ENCODE results near the gene LGALS9.
"Not testable (repeated sequence)": the region's sequence is repeated elsewhere in the genome, so short reads cannot be mapped to it uniquely, and the experiment has no call there.

LGALS9 gene

DNA sequence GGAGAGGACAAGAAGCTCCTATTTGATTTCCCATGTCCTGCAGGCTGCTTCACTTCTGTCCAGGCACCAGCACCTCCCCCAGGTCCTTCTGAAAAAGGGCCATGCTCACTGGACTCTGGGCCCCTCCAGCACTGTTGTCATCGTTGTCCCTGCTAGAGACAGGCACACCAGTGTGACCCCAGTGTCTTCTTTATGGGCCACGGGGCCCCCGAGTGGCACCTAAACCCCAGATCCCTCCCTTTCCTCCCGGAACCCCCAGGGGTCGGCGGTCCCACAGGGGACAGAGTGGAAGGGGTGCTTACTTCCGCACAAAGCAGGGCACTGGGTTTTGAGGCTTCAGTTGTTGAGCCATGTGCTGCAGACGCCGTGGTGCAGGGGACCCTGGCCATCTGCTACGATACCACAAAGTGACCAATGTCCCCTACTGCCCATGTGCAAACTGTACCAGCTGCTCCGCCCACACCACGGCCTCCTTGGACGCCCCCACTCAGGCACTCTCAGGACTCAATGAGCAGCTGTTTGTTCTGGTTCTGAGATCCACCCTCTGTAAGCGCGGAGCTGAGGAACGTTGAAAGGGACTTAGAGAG, 24.6 kb downstream of the LGALS9 start:
- not testable (repeated sequence) for DNase-seq

GRCh38 chr17:27656620-27657019, 25.6 kb downstream of the LGALS9 start:
- DNase-seq = not testable (repeated sequence)

DNA sequence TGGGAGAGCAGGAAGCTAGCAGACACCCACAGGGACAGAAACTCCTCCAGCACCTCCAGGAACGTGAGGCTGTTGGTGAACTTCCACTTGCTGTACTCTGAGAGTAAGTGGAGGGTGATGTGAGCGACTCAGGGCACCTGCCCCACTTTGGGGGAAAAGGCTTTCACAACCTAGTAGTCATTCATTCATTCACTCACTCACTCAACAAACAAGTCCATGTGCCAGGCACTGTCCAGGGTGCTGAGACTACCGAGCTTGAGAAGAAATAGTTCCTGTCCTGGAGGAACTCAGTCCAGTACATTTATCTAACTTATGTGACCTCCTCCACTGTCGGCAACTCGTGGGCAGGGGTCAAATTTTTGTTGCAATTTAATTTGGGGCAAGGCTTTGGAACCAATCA, 26.6 kb downstream of the LGALS9 start:
- DNase-seq = no peak

GRCh38 chr17:27659683-27660082, 28.7 kb downstream of the LGALS9 start:
- no peak for DNase-seq

- DNase-seq = no peak
Observed at GRCh38 chr17:27660436-27660835, 29.4 kb downstream of the LGALS9 start.

- DNase-seq = no peak
Observed at GRCh38 chr17:27663936-27664605, 33.1 kb downstream of the LGALS9 start.

GRCh38 chr17:27664606-27664965, 33.6 kb downstream of the LGALS9 start:
- no peak for DNase-seq

- no peak for DNase-seq
Observed at GRCh38 chr17:27665549-27665948, 34.6 kb downstream of the LGALS9 start.

DNA sequence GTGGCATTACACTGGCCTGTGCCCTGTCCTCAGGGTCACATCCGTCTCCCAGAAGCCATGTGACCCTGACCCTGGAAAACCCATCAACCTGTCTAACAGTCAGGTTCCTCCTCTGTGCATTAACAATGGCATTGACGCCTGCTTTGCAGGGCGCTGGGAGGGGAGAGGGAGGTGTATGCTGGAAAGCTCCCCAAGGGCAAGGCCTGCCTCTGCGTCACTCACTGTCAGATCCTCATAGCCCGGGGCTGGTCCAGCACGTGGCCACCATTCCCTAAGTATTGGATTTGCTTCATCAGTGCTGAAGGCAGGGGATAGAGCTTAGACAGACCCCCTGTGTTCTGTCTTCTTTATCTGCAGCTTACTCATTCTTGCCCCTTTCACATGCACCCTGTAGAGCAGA, 35.3 kb downstream of the LGALS9 start:
- not testable (repeated sequence) for DNase-seq

DNA sequence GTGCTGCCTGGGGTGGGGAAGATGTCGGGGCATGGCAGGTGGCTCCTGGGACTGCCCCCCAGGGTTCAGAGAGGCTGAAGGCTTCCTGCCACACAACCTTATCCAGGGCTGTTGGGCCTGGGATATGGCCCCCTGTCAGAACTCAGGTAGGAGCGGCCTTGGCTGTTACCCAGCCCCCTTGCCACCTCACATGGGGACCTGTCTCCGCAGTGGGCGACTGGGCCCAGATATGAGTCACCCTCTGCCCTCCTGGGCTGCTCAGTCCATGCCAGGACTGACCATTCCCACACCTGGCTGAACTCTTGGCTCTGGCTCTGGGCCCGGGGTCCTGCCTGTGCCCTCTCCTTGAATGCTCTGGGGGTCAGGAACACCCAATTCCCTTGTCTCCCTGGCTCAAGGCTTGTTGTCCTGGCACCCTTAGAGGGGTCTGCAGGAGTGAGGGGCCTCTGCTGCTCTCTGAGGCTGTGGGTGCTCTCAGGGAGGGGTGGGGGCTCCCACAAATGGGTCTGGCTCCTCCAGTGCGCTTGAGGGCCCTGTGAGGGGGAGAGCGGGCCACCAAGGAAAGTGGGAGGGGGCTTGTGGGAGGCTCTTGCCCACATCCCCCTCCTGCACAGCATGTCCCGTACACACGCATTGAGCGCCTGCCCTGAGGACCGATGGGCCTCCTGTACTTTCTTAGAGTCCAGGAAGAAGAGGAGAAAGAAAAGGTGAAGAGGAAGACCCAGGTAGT, 36.0 kb downstream of the LGALS9 start:
- DNase-seq = no peak

DNA sequence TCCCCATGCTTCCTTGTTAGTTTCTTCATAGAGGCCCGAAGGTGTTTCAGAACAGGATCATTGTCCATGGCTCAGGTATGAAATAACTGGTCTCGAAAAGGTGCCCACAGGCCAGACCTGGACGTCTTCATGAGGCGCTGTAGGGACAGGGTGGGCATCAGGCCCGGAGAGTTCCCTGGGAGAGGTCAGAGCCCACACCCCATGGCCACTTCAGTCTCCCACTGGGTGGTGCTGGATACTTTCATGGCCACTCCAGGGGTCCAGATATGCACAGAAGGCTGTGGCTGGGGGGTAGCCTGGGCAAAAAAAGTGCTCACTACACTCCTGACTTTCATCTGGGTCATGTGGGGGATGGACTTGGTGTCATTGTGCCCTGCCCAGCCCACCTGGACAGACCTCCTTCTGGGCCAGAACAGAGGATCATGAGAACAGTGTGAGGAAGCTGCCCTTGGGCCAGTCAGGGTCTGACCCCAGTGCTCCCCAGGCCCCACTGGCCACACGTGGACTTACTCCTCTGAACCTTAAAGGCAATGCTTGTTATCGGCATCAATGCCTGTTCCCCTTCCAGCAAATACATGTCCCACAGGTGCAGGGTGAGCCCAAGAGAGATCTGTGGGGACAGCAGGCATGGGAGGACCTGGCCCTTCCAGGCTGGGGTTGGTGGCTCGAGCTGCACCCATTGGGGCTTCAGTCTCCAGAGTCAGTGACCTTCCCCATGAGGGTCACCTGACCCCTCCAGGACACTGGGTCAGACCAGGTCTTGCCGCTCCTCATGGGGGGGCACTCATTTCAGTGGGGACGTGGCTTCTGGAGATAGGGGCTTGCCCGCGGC, 36.9 kb downstream of the LGALS9 start:
- no peak for DNase-seq

GRCh38 chr17:27668488-27668823, 37.5 kb downstream of the LGALS9 start:
- DNase-seq = no peak

GRCh38 chr17:27669136-27669535, 38.1 kb downstream of the LGALS9 start:
- no peak for DNase-seq

GRCh38 chr17:27669850-27670249, 38.9 kb downstream of the LGALS9 start:
- no peak for DNase-seq

- no peak for DNase-seq
Observed at GRCh38 chr17:27670791-27671590, 40.0 kb downstream of the LGALS9 start.

DNA sequence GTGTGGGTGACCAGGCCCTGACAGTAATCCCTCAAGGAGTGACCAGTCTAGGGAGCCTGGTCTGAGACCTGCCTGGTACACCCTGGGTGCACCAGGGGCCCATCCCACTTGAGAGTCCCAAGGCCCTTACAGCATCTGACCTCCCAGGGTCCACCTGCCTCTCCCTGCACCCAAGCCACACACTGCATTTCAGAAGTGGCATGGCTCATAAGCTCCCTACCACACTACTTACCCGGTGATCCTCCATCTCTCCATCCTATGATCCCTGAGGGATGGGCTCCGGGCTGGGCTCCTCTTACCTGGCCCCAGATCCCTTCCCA, 40.6 kb downstream of the LGALS9 start:
- DNase-seq = no peak

GRCh38 chr17:27671977-27672480, 41.0 kb downstream of the LGALS9 start:
- DNase-seq = not testable (repeated sequence)

DNA sequence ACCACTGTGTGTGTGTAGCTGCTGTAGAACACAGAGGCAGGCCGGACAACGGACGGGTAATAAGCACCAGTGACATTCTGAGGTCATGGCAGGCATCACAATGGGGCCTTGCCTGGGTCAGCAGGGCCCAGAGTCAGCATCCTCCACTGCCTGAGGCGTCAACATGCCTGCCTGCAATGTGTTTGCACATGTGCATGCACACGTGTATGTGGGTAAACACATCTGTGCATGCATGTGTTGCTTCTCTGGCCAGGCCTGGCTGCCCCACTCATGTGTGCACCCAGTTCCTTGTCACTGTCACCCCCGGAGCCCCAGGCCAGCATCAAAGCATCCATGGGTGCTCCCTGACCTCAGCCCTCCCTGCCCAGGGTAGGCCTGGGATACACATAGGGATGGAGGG, 43.3 kb downstream of the LGALS9 start:
- DNase-seq = no peak

- DNase-seq = no peak
Observed at GRCh38 chr17:27677191-27677590, 46.2 kb downstream of the LGALS9 start.

- DNase-seq = not testable (repeated sequence)
Observed at GRCh38 chr17:27686322-27686721, 55.3 kb downstream of the LGALS9 start.

DNA sequence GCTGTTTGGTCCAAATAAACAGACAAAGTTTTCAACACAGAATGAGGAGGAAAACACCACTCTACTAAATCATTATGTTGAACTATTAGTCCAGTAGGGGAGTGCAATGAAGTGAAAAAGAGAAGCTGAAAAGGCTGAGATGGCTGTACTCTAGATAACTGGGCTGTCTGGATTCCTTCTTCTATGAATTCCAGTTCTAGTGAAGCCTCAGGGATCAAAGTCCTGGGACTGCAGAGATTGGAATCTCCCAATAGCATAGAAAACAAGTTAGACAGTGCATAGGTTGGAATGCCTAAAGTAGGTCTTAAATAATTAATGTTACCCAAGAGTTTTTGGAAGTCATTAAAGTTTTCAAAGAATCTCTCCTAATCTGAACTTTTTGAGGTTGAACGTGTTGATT, 59.9 kb downstream of the LGALS9 start:
- DNase-seq = no peak

DNA sequence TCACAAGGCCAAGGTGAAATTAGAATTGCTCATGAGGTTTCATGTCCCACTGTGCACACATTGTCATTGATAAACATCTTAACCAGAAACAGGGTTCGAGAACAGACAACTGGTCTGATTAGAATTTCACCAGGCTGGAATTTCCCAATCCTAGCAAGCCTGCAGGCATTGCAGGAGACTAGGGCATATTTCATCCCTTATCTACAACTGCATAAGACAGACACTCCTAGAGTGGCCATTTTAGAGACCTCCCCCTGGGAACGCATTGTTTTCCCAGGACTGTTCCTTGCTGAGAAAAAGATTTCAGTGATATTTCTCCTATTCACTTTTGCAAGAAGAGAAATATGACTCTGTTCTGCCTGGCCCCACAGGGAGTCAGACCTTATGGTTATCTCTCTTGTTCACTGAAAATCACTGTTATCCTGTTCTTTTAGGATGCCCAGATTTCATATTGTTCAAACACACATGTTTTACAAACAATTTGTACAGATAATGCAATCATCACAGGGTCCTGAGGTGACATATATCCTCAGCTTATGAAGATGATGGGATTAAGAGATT, 64.3 kb downstream of the LGALS9 start:
- not testable (repeated sequence) for DNase-seq
